ENCODE data around the gene STAB1. TPM values are rescaled to one million over a fixed set of nuclear protein-coding genes. Genes with fewer than 3 reads are reported as not detected.

The STAB1 gene
- total and polyA plus RNA-seq, 2 of the 8 experiments (the other 6 are each of a cell fraction or from before 2014, with no cell fraction given): 1.0 to 1.9 TPM

DNA sequence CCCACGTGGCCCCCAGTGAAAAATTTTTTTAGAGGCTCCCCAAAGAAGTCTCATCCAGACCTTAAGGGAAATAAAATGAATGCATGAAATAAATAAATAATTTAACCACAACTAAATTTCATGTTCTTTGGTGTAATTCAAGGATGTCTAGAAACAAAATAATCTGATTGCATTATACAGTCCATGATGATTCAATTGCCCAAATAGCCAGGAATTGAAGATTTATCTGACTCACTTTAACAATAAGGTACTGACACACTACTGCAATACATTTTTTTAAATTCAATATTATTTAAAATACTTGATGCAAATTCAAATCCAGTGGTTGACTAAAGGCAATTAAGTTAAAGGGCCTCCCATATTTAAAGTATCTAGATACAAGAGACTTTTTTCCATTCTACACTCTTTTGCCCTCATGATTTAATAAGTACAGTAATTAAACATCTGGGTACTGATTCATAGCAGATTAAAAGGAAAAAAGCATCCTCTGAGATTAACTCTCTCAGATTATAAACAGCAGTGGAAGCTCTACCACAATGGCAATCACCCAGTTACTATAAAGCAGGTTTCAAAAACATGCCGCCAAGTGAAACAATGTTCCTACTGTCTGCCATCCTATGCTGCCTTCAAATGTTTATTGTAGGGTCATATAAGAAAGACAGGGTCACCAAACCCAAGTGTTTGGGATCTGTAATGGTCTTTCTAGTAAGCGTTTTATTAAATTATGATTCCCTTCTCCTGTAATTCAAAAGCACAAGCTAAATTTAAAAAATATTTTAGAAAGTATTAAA lies 51.2 kb downstream of the STAB1 start:
- Histone ChIP-seq H3K27me3 (replicated peaks in 1 of 4; ENCODE audit: control insufficient read depth in 3 of 4, extremely low read depth in 1 of 4, insufficient read depth in 3 of 4, low read length in 3 of 4) (no peaks in the 10 kb centered on the region), H3K4me1 (replicated peaks in 1 of 4; ENCODE audit: control insufficient read depth in 3 of 4, insufficient read depth in 4 of 4, low read length in 3 of 4) (no peaks in the 10 kb centered on the region), H3K56ac (replicated peaks; ENCODE audit: insufficient read length, low read depth, low read length) (no peak overlapping the region), H4K8ac (ENCODE audit: extremely low read depth, insufficient read depth, low read length) (no peak overlapping the region), H4K5ac (ENCODE audit: insufficient read length, low read depth, low read length) (no peak overlapping the region), H3K36me3 (ENCODE audit: control insufficient read depth in 2 of 4, insufficient read depth in 4 of 4, low read length in 3 of 4) (peaks cover 3 to 28% (median 10%) of the 10 kb centered on the region in 4 experiments; a peak in 7 of 8 replicates), H2AK5ac (ENCODE audit: low read depth, low read length) (no peak overlapping the region), H2BK12ac (ENCODE audit: low read depth, low read length) (no peak overlapping the region), H4K91ac (replicated peaks; ENCODE audit: insufficient read length, low read length) (no peak overlapping the region), H3K9me3 (ENCODE audit: insufficient read depth in 2 of 2, low read depth in 1 of 2, low read length in 1 of 2) (no peaks in the 10 kb centered on the region), H3K4me2 (ENCODE audit: insufficient read depth in 1 of 2, low read depth in 2 of 2, low read length in 2 of 2) (no peak overlapping the region), H4K20me1 (replicated peaks in 1 of 2; ENCODE audit: control insufficient read depth in 1 of 2, insufficient read depth in 2 of 2, low read length in 2 of 2) (peaks cover 1 to 2% of the 10 kb centered on the region in 2 experiments), H2BK20ac (ENCODE audit: low read length) (no peak overlapping the region), H3K79me2 (ENCODE audit: control insufficient read depth in 1 of 2, insufficient read depth in 2 of 2, low read length in 2 of 2) (no peaks in the 10 kb centered on the region), H3K23me2 (ENCODE audit: low read depth, low read length) (no peaks in the 10 kb centered on the region), H3K9ac (replicated peaks in 1 of 4; ENCODE audit: extremely low read depth in 1 of 4, low read depth in 3 of 4, low read length in 3 of 4) (no peak overlapping the region), H2BK15ac (ENCODE audit: low read length) (no peak overlapping the region), H3K14ac (ENCODE audit: insufficient read length) (no peak overlapping the region), H3K79me1 (ENCODE audit: low read depth, low read length) (0 out of 2 replicates have a peak, but pooled peaks cover 2% of the 10 kb centered on the region), H2BK120ac (replicated peaks; ENCODE audit: low read depth, low read length) (no peak overlapping the region), H3K4me3 (ENCODE audit: extremely low read depth in 1 of 4, insufficient read depth in 2 of 4, low read depth in 3 of 4, low read length in 4 of 4) (no peak overlapping the region), H3K18ac (ENCODE audit: extremely low read depth, low read length) (no peak overlapping the region), H2AFZ (ENCODE audit: low read length) (no peak overlapping the region), H2BK5ac (ENCODE audit: low read depth, low read length) (no peak overlapping the region), H3K4ac (replicated peaks; ENCODE audit: insufficient read length, low read depth, low read length) (no peak overlapping the region), H3K23ac (ENCODE audit: insufficient read length) (no peak overlapping the region), H3K27ac (ENCODE audit: low read depth, low read length) (no peak overlapping the region)
- WGBS, 2 experiments (ENCODE audit: extremely low coverage in 1 of 2, insufficient coverage in 1 of 2, insufficient read length in 1 of 2, insufficient replicate concordance in 2 of 2, low coverage in 1 of 2, low lambda C conversion rate in 2 of 2, missing lambda C conversion rate in 1 of 2): 80% methylated on average over 3 of the region's 3 CpGs; no CpG with 5 or more reads in 1 of the 2 experiments
- no peak for DNase-seq (ENCODE audit: low read depth in 1 of 2, low spot score in 2 of 2)
- POLR2A ChIA-PET (ENCODE audit: partially characterized antibody): no interaction called here
- FAIRE-seq: no peak
- CTCF ChIA-PET (ENCODE audit: partially characterized antibody): interaction anchor here (0.6 to 1.5 kb wide), 4 partner anchors 10 to 404 kb away, joined by 3 to 5 read pairs (median 3); no protein-coding TSS in a partner anchor
- no peak for TF ChIP-seq NANOG (IDR thresholded peaks at IDR 0.05; ENCODE audit: insufficient read depth, low read depth, low read length, poor library complexity, severe bottlenecking)
- no peak for TF ChIP-seq SUZ12 (IDR thresholded peaks at IDR 0.05; ENCODE audit: low read length)
- TF ChIP-seq POU5F1 (IDR thresholded peaks at IDR 0.05; ENCODE audit: low read depth, low read length): no peak
- no peak for TF ChIP-seq BRCA1 (IDR thresholded peaks at IDR 0.05; ENCODE audit: low read depth, low read length)
- no peak for TF ChIP-seq HDAC6 (IDR thresholded peaks at IDR 0.05; ENCODE audit: low read depth, low read length)
- no peak for TF ChIP-seq RBBP5 (IDR thresholded peaks at IDR 0.05; ENCODE audit: borderline replicate concordance, low read depth, low read length)
- TF ChIP-seq TBP (IDR thresholded peaks at IDR 0.05; ENCODE audit: low read depth, low read length): no peak
- TF ChIP-seq, protein P1, sequence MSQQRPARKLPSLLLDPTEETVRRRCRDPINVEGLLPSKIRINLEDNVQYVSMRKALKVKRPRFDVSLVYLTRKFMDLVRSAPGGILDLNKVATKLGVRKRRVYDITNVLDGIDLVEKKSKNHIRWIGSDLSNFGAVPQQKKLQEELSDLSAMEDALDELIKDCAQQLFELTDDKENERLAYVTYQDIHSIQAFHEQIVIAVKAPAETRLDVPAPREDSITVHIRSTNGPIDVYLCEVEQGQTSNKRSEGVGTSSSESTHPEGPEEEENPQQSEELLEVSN (IDR thresholded peaks at IDR 0.05): no peak
- no peak for TF ChIP-seq CTCF (IDR thresholded peaks at IDR 0.05; ENCODE audit: control extremely low read depth in 1 of 3, insufficient read depth in 1 of 3, low read depth in 1 of 3, low read length in 3 of 3)
